Right hindlimb (tissue), 1 donor: ENCODE results near the gene SMIM22.
"Not testable (repeated sequence)": the region's sequence is repeated elsewhere in the genome, so short reads cannot be mapped to it uniquely, and the experiment has no call there.

ENCODE experiments used
- DNase-seq: peaks from one replicate; pipeline ENCODE4 v3.0.0-alpha.2; 2018

The SMIM22 gene

GRCh38 chr16:4769306-4769638 lies 25.9 kb upstream of the SMIM22 start:
- DNase-seq = no peak

- no peak for DNase-seq
Observed at GRCh38 chr16:4771646-4772045, 23.5 kb upstream of the SMIM22 start.

- no peak for DNase-seq
Observed at GRCh38 chr16:4772351-4772750, 22.8 kb upstream of the SMIM22 start.

GRCh38 chr16:4775005-4775404 lies 20.2 kb upstream of the SMIM22 start:
- no peak for DNase-seq

GRCh38 chr16:4776141-4776705 lies 18.9 kb upstream of the SMIM22 start:
- no peak for DNase-seq

- no peak for DNase-seq
Observed at GRCh38 chr16:4777339-4778049, 17.7 kb upstream of the SMIM22 start.

- DNase-seq = no peak
Observed at GRCh38 chr16:4778050-4778392, 17.1 kb upstream of the SMIM22 start.

GRCh38 chr16:4780235-4780634 lies 14.9 kb upstream of the SMIM22 start:
- DNase-seq = no peak

GRCh38 chr16:4783251-4783950 lies 11.8 kb upstream of the SMIM22 start:
- no peak for DNase-seq

GRCh38 chr16:4783951-4784336 lies 11.2 kb upstream of the SMIM22 start:
- no peak for DNase-seq

- DNase-seq = not testable (repeated sequence)
Observed at GRCh38 chr16:4784444-4784987, 10.7 kb upstream of the SMIM22 start.

- no peak for DNase-seq
Observed at GRCh38 chr16:4785758-4786433, 9.3 kb upstream of the SMIM22 start.

GRCh38 chr16:4787068-4787467 lies 8.1 kb upstream of the SMIM22 start:
- DNase-seq = no peak

- DNase-seq = no peak
Observed at GRCh38 chr16:4787627-4788482, 7.3 kb upstream of the SMIM22 start, which contains the start of gene SEPTIN12. Gene SEPTIN12, minus strand, starts transcription at chr16:4788345. Its CDS starts 700 bp downstream, at chr16:4787645.

- no peak for DNase-seq
Observed at GRCh38 chr16:4788489-4788889, 6.7 kb upstream of the SMIM22 start.

- no peak for DNase-seq
Observed at GRCh38 chr16:4788910-4789309, 6.3 kb upstream of the SMIM22 start.

- no peak for DNase-seq
Observed at GRCh38 chr16:4790261-4790660, 4.9 kb upstream of the SMIM22 start.

- no peak for DNase-seq
Observed at GRCh38 chr16:4790871-4791270, 4.3 kb upstream of the SMIM22 start.

- DNase-seq = no peak
Observed at GRCh38 chr16:4792951-4793513, 2.1 kb upstream of the SMIM22 start.

GRCh38 chr16:4795828-4796572 lies 831 bp downstream of the SMIM22 start:
- no peak for DNase-seq
